ENCODE data around the gene KRT82. TPM values are rescaled to one million over a fixed set of nuclear protein-coding genes. Genes with fewer than 3 reads are reported as not detected.

Gene KRT82
- total RNA-seq, 1 experiment from 2014 or later, result not detected

- Histone ChIP-seq H3K9me3 (ENCODE audit: control insufficient read depth, low read depth, low read length) (no peaks in the 10 kb centered on the region), H4K5ac (ENCODE audit: insufficient read length, low read depth, low read length) (no peak overlapping the region), H3K79me2 (ENCODE audit: insufficient read depth, low read length) (peaks cover 2% of the 10 kb centered on the region; the same call in 1 of the 2 replicates), H3K23ac (ENCODE audit: insufficient read length, low read depth, low read length) (no peak overlapping the region), H2BK12ac (ENCODE audit: insufficient read length, low read depth, low read length) (no peak overlapping the region), H2BK20ac (ENCODE audit: low read depth, low read length, poor library complexity, severe bottlenecking) (no peak overlapping the region), H3K79me1 (ENCODE audit: insufficient read depth, low read depth, low read length, poor library complexity, severe bottlenecking) (no peaks in the 10 kb centered on the region), H2BK120ac (ENCODE audit: low read depth, low read length, poor library complexity, severe bottlenecking) (no peak overlapping the region), H3K23me2 (ENCODE audit: insufficient read length, low read depth, low read length, poor library complexity, severe bottlenecking) (peaks cover 3% of the 10 kb centered on the region), H3T11ph (ENCODE audit: low read length) (no peak overlapping the region), H3K4me2 (ENCODE audit: insufficient read depth, insufficient read length, low read length) (no peak overlapping the region), H3K9ac (ENCODE audit: extremely low read depth, insufficient read length, low read length) (no peak overlapping the region), H3K14ac (ENCODE audit: insufficient read depth, low read length) (no peak overlapping the region), H2AK5ac (ENCODE audit: insufficient read length, low read length) (no peak overlapping the region), H3K27ac (ENCODE audit: insufficient read length, low read depth, low read length) (no peak overlapping the region), H4K8ac (replicated peaks; ENCODE audit: insufficient read length, low read depth, low read length) (no peak overlapping the region), H4K91ac (ENCODE audit: insufficient read length, low read depth, low read length) (no peak overlapping the region), H2BK5ac (ENCODE audit: insufficient read length, low read length) (no peak overlapping the region), H2AFZ (ENCODE audit: low read length) (no peak overlapping the region), H3K18ac (ENCODE audit: insufficient read length, low read depth, low read length) (no peak overlapping the region), H3K56ac (ENCODE audit: insufficient read length, low read depth, low read length) (no peak overlapping the region), H2BK15ac (ENCODE audit: low read depth, low read length) (no peak overlapping the region), H3K27me3 (ENCODE audit: insufficient read depth, low read length) (no peaks in the 10 kb centered on the region), H4K20me1 (ENCODE audit: control insufficient read depth, insufficient read depth, insufficient read length) (no peaks in the 10 kb centered on the region), H3K4ac (ENCODE audit: low read depth, low read length) (no peak overlapping the region), H3K4me1 (ENCODE audit: insufficient read depth, low read length) (no peaks in the 10 kb centered on the region)
- Mint-ChIP-seq H3K27me3 (ENCODE audit: low read depth) (peaks cover 7% of the 10 kb centered on the region; the same call in 1 of the 2 replicates), H3K4me1 (peaks cover 15% of the 10 kb centered on the region in 2 experiments), H3K27ac (peak overlapping the region in 1 of 3 experiments; percentile 42; a peak in 1 of 7 replicates), H3K36me3 (ENCODE audit: insufficient read depth in 1 of 3, low read depth in 3 of 3) (no peaks in the 10 kb centered on the region), H3K9me3 (no peaks in the 10 kb centered on the region), H3K4me3 (no peak overlapping the region)
- TF ChIP-seq CTCF (conservative IDR thresholded peaks at IDR 0.05), result no peak
- no peak for DNase-seq
- WGBS (ENCODE audit: extremely low coverage, insufficient read length, low lambda C conversion rate), result no CpG with 5 or more reads among the region's 4 CpGs
These were observed 12.5 kb upstream of the KRT82 start for GRCh38 chr12:52418576-52419110.
